Medulla oblongata (tissue), 1 donor: ENCODE results near the gene BAZ2A.
"Not testable (repeated sequence)": the region's sequence is repeated elsewhere in the genome, so short reads cannot be mapped to it uniquely, and the experiment has no call there.

Source experiments
- DNase-seq: peaks from one replicate; pipeline ENCODE4 v3.0.0-alpha.2; 2015; ENCODE audit errors: extremely low spot score

The BAZ2A gene

DNA sequence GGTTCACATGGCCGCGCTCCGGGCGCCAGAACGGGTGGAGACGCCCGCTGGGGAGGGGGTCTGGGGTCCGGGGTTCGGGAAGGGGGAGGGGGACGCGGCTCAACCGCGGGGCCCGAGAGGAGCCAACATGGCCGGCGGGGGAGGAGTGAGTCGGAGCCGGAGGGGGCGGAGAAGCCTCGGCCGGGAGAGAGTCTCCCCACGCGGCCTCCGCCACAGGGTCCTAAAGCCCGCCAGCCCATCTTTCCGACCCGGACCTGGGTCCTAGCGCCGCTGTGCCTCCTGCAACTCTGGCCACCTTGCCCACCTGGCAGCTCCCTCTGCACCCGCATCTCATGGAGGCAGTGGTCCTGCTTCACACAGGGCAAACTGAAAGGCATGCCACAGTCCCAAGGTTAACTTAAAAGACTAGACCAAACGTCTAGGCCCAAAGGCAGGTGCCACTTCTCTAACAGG is at the start of gene BAZ2A:
Gene BAZ2A (minus strand): TSS at position 147 of the 453 bp plus-strand sequence. CDS start 12,796 bp downstream, outside the sequence.
- DNase-seq: peak; percentile 93

DNA sequence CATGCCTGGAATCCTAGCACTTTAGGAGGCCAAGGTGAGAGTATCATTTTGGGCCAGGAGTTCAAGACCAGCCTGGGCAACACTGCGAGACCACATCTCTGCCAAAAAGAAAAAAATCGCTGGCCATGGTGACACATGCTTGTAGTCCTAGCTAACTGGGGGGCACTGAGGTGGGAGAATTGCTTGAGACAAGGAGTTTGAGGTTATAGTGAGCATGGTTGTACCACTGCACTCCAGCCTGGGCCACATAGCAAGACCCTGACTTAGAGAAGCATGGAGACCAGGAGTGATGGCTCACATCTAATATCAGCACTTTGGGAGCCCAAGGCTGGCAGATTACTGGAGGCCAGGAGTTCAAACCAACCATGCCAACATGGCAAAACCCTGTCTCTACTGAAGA is 48.7 kb upstream of the BAZ2A start:
- no peak for DNase-seq

DNA sequence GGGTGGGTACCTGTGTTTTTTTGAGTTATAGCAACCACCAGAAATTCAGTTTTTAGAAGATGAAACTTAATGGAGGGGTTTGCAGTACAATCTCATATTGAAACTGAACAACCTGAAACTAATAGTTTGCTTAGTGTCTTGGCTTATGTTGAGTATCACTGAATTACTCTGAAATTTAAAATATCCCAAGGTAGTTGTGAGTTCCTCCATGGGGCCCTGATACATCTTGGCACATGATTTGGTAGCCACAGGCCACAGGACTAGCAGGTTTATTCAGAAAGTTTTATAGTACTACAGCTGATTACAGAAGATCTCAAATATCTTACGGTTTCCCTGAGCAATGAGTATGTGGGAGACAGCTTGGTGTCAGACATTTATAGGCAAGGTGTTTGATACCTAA is 47.6 kb upstream of the BAZ2A start:
- no peak for DNase-seq

DNA sequence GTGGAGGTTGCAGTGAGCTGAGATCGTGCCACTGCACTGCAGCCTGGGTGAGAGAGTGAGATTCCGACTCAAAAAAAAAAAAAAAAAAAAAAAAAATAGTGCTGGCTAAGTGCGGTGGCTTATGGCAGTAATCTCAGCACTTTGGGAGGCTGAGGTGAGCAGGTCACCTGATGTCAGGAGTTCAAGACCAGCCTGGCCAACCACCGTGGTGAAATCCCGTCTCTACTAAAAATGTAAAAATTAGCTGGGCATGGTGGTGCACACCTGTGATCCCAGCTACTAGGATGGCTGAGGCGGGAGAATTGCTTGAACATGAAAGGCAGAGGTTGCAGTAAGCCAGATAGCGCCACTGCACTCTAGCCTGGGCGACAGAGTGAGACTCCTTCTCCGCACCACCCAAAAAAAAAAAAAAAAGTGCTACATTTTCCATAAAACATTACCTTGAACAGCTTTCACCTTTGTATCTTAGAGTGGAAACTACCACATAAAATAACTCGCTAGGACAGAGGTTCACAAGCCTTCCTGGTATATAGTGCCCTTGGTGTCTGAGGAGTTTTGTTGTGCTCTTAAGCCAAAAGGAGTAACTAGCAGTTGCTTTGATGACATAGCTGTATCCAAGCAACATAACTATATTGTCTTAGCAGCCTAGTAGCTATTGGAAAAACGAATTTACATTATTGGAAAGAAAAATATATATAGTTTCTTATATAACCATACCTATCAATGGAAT is 46.9 kb upstream of the BAZ2A start:
- no peak for DNase-seq

DNA sequence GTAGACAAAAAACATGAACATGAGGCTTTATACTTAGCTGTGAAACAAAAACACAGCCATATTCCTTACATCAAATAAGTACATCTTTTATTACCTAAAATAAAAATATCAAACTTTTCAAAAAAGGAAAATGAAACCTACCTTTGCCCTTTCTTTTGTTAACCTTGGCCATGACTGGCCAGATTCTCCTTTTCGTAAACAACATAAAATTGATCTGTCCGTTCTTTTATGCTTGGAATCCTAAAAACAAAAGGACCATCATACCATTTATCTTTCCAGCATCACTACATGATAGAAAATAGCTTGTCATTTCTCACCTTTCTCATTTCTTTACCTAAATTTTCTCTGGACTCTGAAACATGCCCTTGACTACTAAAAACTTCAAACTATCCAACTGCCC is 41.5 kb upstream of the BAZ2A start:
- DNase-seq: no peak

DNA sequence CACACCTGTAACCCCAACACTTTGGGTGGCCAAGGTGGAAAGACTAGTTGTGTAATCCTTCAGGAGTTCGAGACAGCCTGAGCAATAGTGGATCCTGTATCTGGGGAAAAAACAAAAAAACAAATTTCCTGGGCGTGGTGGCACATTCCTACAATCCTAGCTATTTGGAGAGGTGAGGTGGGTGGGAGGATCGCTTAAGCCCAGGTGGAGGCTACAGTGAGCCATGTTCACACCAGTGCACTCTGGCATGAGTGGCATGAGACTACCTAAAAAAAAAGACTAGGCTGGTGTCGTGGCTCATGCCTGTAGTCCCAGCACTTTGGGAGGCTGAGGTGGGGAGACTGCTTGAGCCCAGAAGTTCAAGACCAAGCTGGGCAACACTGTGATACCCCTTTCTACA is 40.7 kb upstream of the BAZ2A start:
- DNase-seq: no peak

DNA sequence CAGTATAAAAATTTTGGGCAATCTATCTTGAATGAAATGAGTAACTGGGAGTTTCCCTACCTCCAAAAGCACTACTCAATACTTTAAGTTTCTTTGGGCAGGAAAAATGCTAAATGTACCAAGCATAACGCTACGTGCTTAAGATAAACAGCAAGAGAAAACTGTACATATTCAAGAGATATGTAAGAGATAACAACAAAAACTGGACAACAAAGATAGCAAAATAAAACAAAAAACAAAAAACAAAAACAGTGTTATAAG is 38.0 kb upstream of the BAZ2A start:
- DNase-seq: no peak

DNA sequence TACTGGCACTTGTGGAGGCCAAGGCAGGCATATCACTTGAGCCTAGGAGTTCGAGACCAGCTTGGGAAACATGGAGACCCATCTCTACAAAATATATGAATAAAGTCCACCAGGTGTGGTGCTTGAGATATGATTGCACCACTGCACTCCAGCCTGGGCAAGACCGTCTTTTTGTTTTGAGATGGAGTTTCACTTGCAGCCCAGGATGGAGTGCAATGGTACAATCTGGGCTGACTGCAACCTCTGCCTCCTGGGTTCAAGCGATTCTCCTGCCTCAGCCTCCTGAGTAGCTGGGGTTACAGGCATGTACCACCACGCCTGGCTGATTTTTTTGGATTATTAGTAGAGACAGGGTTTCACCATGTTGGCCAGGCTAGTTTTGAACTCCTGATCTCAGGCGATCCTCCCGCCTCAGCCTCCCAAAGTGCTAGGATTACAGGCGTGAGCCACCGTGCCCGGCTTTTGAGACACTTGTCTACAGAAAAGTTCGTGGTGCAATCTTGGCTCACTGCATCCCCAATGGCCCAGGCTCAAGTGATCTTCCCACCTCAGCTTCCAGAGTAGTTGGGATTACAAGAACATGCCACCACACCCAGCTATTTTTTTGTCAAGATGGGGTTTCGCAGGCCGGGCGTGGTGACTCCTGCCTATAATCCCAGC is 32.0 kb upstream of the BAZ2A start:
- DNase-seq: no peak

DNA sequence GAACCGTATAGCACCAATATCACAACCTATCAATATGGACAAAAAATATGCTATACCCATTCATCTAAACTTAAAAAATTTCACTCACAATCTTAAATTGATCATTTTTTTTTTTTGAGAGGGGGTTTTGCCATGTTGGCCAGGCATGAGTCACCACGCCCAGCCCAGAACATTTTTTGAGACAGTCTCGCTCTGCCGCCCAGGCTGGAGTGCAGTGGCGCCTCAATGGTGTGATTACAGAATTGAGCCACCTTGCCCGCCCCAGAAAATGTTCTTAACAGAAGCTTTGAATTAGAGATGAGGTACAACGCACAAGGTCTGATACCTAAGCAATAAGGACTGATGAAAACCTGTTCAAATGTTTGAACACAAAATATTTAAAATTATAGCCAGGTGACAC is 31.4 kb upstream of the BAZ2A start:
- no peak for DNase-seq

DNA sequence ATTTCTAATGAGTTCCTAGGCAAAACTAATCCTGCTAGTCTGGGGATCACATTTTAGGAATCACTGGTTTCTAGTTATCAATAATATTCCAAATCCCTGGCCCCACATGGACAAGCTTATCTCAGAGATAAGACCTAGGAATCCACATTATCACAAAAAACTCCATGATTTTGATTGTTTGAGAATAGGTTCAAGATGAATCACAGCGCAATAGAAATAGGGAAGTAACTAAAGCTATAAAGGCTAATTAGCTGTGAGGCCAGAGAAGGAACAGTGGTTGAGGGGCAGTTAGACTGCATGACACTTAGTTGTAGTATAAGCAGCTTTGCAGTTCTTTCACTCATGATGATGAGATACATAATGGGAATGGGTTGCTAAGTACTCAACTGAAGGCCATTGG is 28.8 kb upstream of the BAZ2A start:
- no peak for DNase-seq

DNA sequence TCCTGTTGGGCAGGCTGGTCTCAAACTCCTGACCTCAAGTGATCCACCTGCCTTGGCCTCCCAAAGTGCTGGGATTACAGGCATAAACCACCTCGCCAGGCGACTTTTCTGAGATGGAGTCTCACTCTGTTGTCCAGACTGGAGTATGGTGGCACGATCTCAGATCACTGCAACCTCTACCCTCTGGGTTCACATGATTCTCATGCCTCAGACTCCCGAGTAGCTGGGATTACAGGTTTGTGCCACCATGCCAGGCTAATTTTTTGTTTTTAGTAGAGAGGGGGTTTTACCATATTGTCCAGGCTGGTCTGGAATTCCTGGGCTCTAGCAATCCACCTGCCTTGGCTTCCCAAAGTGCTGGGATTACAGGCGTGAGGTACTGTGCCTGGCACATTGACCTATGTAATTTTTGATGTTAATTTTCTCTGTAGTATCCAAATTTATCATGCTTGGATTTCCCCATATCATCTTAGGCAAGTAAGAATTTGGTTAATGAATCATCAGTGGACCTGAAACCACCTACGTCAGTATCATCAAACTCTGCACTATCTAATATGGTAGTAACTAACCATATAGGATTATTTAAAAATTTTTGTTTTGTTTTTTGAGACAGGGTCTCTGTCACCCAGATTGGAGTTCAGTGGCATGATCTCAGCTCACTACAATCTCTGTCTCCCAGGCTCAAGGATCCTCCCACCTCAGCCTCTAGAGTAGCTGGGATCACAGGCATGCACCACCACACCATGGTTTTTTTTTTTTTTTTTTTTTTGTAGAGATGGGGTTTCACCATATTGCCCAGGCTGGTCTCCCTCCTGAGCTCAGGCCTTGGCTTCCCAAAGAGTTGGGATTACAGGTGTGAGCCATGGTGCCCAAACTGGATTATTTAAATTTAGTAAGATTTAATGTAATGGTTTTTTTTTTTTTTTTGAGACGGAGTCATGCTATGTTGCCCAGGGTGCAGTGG is 27.6 kb upstream of the BAZ2A start:
- no peak for DNase-seq

DNA sequence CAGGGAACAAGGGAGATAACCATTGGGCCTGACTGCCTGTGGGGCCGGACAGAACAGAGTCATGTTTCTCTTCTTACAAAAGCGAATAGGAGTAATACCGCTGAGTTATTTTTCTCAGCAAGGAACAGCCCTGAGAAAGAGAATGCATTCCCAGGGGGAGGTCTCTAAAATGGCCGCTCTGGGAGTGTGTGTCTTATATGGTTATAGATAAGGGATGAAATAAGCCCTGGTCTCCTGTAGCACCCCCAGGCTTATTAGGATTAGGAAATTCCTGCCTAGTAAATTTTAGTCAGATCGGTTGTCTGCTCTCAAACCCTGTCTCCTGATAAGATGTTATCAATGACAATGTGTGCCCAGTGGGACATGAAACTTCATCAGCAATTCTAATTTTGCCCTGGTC is 23.7 kb upstream of the BAZ2A start:
- not testable (repeated sequence) for DNase-seq

DNA sequence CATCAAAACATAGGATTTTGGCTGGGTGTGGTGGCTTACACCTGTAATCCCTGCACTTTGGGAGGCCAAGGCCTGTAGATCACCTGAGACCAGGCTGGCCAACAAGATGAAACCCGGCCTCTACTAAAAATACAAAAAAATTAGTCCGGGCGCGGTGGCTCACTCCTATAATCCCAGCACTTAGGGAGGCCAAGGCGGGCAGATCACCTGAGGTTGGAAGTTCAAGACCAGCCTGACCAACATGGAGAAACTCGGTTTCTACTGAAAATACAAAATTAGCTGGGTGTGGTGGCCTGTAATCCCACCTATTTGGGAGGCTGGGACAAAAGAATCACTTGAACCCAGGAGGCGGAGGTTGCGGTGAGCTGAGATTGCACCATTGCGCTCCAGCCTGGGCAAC is 17.9 kb upstream of the BAZ2A start:
- DNase-seq: not testable (repeated sequence)

DNA sequence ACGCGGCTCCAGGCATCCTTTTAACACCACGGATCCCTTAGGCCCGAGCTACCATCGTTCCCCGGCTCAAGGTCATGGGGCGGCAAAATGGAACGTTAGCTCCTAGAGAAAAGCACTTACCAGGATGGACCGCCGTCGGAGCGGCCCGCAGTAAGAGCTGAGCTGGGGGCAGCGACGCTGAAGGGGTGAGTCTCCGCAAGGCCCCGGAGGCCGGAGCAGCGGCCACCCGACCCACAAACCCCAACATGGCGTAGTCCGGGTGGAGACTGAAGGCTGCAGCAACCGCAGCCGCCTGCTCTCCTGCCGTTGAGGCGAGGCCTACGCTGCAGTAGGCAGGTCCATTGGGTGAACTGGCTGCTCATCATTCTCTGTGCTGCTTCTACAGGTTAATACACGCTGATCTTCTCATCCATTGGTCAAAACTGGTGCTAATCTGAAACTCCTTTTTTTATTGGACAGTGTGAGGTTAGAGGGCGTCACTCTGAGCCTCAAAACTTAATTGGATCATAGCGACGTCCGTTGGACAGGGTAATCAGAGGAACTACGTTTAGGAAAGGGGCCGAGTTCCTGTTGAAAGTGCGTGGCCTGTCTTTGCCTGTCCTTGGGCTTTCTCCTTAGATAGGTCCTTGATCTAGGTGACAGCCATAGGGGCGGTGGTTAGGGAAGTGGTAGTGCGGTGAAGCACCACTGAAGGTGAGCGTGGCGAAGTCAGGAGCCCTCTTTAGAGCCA is 15.8 kb upstream of the BAZ2A start, which contains the start of gene ATP5F1B:
Gene ATP5F1B (minus strand): TSS at position 268 of the 730 bp plus-strand sequence. CDS start 21 bp downstream, at position 247.
- DNase-seq: peak; percentile 100

DNA sequence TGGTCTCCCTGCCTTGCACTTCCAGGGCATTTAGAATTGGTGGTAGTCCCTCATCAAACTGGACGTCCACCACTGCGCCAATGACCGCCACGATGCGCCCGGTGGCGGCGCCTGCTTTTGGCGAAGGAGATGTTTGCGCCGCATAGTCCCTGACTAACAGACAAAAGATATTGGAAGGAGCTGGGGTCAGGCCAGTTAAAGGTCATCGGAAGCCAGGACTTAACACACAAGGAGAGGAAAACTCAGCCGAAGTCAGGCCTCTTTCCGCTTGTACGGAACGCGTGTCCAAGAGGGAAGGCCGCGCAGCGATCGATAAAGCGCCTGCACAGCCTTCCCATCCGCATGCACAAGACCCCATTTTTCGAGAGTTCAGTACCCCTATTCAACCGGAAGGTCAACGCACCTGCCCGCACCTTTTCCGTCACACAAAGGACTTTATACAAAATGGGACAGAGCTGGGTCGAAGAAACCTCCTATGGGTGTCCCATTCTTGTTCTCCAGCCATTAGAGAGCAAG is 15.1 kb upstream of the BAZ2A start:
- DNase-seq: peak; percentile 23

DNA sequence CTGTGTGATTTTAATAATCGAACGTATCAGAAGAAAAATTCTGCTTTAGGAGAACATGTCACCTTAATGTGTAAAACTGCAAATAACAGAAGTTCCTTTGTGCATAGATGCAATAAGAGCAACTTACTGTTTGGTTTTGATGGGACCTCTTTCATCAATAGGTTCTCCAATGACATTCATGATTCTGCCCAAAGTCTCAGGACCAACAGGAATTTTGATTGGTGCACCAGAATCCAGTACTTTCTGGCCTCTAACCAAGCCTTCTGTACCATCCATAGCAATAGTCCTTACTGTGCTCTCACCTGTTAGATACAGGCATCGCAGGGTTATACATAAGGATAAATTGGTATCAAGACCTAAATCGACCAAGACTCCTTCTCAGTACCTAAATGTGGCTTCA is 14.5 kb upstream of the BAZ2A start:
- no peak for DNase-seq

DNA sequence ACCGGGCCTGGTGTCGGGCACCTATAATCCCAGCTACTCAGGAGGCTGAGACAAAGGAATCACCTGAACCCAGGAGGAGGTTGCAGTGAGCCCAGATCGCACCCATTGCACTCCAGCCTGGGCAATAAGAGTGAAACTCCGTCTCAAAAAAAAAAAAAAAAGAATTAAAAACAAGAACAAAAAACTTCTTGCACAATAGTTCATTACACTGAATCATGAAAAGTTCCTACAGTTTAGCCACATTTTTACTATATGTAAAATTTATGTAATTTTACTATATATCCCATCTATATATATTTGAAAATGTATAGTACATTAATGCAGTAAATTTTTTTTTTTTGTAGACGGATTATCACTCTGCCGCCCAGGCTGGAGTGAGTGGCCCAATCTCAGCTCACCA is 11.1 kb upstream of the BAZ2A start:
- DNase-seq: no peak

DNA sequence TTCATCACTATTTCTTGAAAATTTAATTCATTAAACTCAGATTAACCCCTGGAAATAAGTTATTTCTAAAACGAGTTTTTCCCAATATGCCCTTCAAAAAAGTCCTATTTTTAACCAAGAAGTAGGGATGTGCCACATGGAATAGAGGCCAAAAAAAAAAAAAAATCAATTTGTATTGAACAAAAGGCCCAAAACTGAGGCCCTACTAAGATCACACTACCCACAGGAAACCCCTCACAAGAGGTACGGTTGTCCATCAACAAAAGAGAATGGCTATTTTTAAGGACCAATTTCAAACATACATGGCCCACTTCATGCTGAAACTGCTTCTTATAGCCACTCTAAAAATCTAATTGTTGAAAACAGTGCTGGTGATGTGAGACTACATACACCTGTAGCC is 7.5 kb upstream of the BAZ2A start:
- DNase-seq: no peak

DNA sequence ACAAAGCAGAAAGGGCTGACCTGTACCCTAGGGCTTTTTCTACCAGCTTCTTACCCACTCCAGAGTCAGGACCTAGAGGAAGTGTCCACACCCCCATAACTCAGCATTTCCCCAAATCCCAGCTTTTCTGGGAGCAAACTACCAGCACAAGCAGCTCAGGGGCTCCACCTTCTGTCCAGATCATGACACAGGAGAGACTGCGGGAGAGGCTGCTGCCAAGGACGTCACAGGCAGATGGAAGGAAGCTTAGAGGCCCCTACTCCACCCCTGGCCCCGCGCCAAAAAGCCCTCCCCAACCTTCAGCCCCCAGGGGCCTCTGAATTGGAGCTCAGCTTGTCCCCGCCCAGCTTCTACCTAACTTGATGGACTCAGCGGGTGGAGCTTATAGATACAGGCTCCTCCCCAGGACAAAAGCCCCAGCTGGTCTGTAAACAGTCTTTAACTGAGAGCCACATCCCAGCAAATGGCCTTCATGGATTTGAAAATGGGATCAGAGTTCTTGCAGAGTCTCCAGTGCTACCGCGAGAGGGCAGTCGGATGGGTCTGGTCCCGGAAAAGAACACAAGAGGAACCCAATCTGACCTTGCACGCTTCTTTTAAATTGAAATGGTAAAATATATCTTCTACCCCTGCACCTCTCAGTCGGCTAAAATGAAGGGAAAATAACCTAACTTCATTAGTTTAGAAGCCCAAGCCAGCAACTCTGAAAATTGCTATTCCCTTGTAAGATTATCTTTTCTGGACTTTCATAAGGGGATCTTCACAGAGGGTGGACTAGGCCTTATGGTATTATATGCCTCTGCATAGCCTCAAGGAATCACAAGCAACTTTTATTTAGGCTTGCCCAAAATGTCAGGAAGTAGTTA is 6.8 kb upstream of the BAZ2A start:
- peak; percentile 98 for DNase-seq
